ENCODE results near the gene UVRAG.
"Not testable (repeated sequence)": the region's sequence is repeated elsewhere in the genome, so short reads cannot be mapped to it uniquely, and the experiment has no call there.

Gene UVRAG

GRCh38 chr11:76035020-76035419 is 220.0 kb downstream of the UVRAG start:
- no peak for DNase-seq

- no peak for DNase-seq
These were observed 223.6 kb downstream of the UVRAG start for GRCh38 chr11:76038608-76039007.

GRCh38 chr11:76041208-76041607 is 226.2 kb downstream of the UVRAG start:
- DNase-seq, result no peak

GRCh38 chr11:76044750-76045320 is 229.8 kb downstream of the UVRAG start:
- no peak for DNase-seq

GRCh38 chr11:76047231-76047630 is 232.2 kb downstream of the UVRAG start:
- no peak for DNase-seq

GRCh38 chr11:76047766-76048165 is 232.8 kb downstream of the UVRAG start:
- no peak for DNase-seq

- no peak for DNase-seq
These were observed 233.8 kb downstream of the UVRAG start for GRCh38 chr11:76048763-76049162.

GRCh38 chr11:76049511-76049910 is 234.5 kb downstream of the UVRAG start:
- DNase-seq, result no peak

GRCh38 chr11:76051937-76052336 is 236.9 kb downstream of the UVRAG start:
- no peak for DNase-seq

- DNase-seq, result no peak
These were observed 239.3 kb downstream of the UVRAG start for GRCh38 chr11:76054330-76054729.

- DNase-seq, result no peak
These were observed 241.9 kb downstream of the UVRAG start for GRCh38 chr11:76056876-76057275.

- DNase-seq, result not testable (repeated sequence)
These were observed 245.5 kb downstream of the UVRAG start for GRCh38 chr11:76060475-76061036.

GRCh38 chr11:76062733-76063132 is 247.7 kb downstream of the UVRAG start:
- DNase-seq, result no peak

GRCh38 chr11:76064192-76064591 is 249.2 kb downstream of the UVRAG start:
- no peak for DNase-seq

- DNase-seq, result no peak
These were observed 252.1 kb downstream of the UVRAG start for GRCh38 chr11:76067099-76067498.

- DNase-seq, result no peak
These were observed 254.0 kb downstream of the UVRAG start for GRCh38 chr11:76069001-76069400.

- DNase-seq, result no peak
These were observed 256.1 kb downstream of the UVRAG start for GRCh38 chr11:76071090-76071489.

- no peak for DNase-seq
These were observed 258.7 kb downstream of the UVRAG start for GRCh38 chr11:76073724-76074123.

- DNase-seq, result no peak
These were observed 259.4 kb downstream of the UVRAG start for GRCh38 chr11:76074148-76075095.

- no peak for DNase-seq
These were observed 260.7 kb downstream of the UVRAG start for GRCh38 chr11:76075716-76076115.

- not testable (repeated sequence) for DNase-seq
These were observed 261.2 kb downstream of the UVRAG start for GRCh38 chr11:76076253-76076652.

- no peak for DNase-seq
These were observed 261.7 kb downstream of the UVRAG start for GRCh38 chr11:76076749-76077148.

GRCh38 chr11:76077575-76078150 is 262.7 kb downstream of the UVRAG start:
- no peak for DNase-seq

GRCh38 chr11:76081084-76081483 is 266.1 kb downstream of the UVRAG start:
- DNase-seq, result not testable (repeated sequence)
